Activated CD4-positive, alpha-beta T cell treated with anti-CD3 and anti-CD28 coated beads, Interleukin-2, amount 50 U/mL, for 16 hours (primary cell): ENCODE measurements around the gene TP53TG3F.
"Not testable (repeated sequence)": the region's sequence is repeated elsewhere in the genome, so short reads cannot be mapped to it uniquely, and the experiment has no call there.

Experiments used
- DNase-seq: peaks from one replicate; pipeline ENCODE4 v3.0.0-alpha.2; 2020

TP53TG3F gene

GRCh38 chr16:33459312-33459711, at the start of gene TP53TG3F:
Gene TP53TG3F, plus strand, starts transcription at chr16:33459612. Its CDS starts 68 bp downstream, at chr16:33459680.
- DNase-seq: not testable (repeated sequence)

GRCh38 chr16:33491611-33492010, 32.2 kb downstream of the TP53TG3F start:
- not testable (repeated sequence) for DNase-seq

- not testable (repeated sequence) for DNase-seq
Measured at GRCh38 chr16:33507231-33507630, 47.8 kb downstream of the TP53TG3F start.

GRCh38 chr16:33509070-33509469, 49.7 kb downstream of the TP53TG3F start:
- DNase-seq: not testable (repeated sequence)

GRCh38 chr16:33509906-33510305, 50.5 kb downstream of the TP53TG3F start:
- not testable (repeated sequence) for DNase-seq
